Fibroblast of the aortic adventitia (primary cell): Measurements from ENCODE around the gene GRM7. TPM values are rescaled to one million over a fixed set of nuclear protein-coding genes. Genes with fewer than 3 reads are reported as not detected.
"Not testable (repeated sequence)": the region's sequence is repeated elsewhere in the genome, so short reads cannot be mapped to it uniquely, and the experiment has no call there.

Experiments
- DNase-seq: peaks from one replicate; pipeline ENCODE4 v3.0.0-alpha.2; 2010; ENCODE audit warnings: low read depth
- H3K4me3 ChIP-seq: 2 replicates; pipeline ENCODE4 v1.5.1; 2011; ENCODE audit warnings: low read depth, mild to moderate bottlenecking, control low read depth, low read length, moderate library complexity
- CTCF ChIP-seq: IDR thresholded peaks from 2 replicates; pipeline ENCODE4 v1.5.1; 2011; ENCODE audit warnings: mild to moderate bottlenecking, low read length, control low read depth, inconsistent platforms; ENCODE audit not compliant: insufficient read depth
- total RNA-seq: library from RNA; depleted of rRNA; stranded (reverse); fragments of >200 nt; gene quantifications from 2 replicates; pipeline ENCODE4 v1.2.3, GENCODE V29; 2012; ENCODE audit warnings: low replicate concordance

The GRM7 gene
- total RNA-seq, 1 donor: 0.09 TPM

- H3K4me3 ChIP-seq: no peak overlapping the region
- no peak for TF ChIP-seq CTCF
- DNase-seq: no peak
Observed at GRCh38 chr3:6915898-6916297, 55.0 kb downstream of the GRM7 start.

DNA sequence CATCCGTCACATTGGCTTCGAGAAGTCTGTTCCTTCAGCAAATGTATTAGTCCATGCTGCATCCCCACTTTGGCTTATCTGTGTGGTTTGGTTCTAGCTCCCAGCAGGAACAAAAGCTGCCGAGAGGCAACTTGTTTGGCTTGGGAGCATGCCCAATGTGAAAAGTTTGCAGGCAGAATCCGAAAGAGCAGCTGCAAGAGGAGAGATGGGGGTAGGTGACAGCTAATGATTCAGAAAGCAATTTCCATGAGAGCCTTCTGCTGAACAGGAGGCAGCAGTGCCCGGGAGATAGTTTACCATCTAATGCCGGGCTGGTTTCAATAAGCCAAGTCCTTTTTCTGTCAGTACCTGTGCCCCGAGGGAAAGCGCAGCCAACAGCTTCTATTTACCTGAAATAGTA is 60.2 kb downstream of the GRM7 start:
- DNase-seq: no peak
- no peak overlapping the region for H3K4me3 ChIP-seq
- TF ChIP-seq CTCF: no peak

DNA sequence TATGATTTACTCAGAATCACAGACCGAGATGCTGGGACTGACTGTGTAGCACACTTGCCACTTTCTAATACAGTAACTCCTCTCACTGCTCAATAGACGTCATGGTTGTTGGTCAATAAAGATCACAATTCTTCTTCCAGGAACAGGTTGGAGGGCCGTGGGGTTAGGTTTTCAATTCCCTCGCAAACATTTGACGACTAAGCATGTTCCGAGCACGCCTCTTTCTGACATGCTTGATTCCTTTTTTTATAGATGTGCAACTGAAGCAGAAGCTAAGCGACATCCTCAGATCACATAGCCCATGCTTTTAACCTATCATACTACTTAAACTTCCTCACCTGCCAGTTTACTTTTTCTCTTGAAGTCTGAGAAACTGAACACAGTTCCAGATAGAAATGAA is 61.0 kb downstream of the GRM7 start:
- no peak for DNase-seq
- TF ChIP-seq CTCF: no peak
- H3K4me3 ChIP-seq: no peak overlapping the region

GRCh38 chr3:6928064-6928463 is 67.1 kb downstream of the GRM7 start:
- DNase-seq: no peak
- no peak for TF ChIP-seq CTCF
- no peak overlapping the region for H3K4me3 ChIP-seq

DNA sequence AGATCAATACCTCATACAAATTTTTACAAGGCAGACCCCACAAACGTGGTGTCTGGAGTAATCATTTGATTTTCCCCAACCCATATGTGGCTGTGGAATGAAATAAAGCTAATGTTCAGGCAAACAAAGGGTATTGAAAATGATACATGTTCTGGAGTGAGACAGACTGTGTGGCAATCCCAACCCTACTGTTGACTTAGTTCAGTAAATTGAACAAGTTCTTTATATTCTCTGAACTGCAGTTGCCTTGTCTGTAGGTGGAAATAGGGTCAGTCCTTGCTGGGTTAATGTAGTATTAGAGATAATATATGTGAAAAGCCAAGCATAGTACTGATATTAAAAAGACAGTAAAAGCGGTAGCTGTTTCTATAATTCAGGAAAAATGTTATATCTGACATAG is 69.0 kb downstream of the GRM7 start:
- TF ChIP-seq CTCF: no peak

DNA sequence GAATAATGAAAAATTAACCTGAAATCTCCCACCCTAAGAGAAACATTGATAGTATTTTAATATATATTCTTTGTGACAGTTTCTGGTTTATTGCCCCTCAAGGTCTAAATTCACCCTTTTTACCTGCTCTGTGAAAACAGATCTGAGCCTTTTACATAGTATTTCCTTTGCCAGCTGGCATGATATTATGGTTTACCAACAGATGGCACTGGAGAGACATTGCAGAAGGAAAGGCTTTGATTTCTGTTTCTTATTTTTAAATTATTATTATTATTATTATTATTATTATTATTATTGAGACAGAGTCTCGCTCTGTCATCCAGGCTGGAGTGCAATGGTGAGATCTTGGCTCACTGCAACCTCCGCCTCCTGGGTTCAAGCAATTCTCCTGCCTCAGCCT is 74.5 kb downstream of the GRM7 start:
- H3K4me3 ChIP-seq, DNase-seq: not testable (repeated sequence)

More for the DNA sequence above, 69.0 kb downstream of the GRM7 start:
- no peak for DNase-seq
- H3K4me3 ChIP-seq: no peak overlapping the region

DNA sequence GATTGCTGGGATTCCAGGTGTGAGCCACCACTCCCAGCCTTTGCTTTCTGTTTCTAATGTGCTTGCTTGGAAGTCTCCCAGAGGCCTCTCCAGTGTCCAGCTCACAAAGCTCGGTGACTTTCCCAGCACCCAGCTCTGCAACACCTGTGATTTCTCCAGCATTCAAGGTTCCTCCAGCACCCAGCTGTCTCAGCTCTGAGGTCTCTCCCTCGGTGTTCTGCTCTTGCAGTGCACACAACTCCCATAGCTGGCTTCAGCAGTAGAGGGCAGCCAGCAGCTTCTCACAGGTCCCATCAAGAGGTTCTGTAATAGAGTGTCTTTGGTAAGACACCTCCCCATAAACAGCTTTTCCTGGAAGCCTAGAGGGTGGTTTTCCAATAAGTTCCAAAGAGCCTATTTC is 75.1 kb downstream of the GRM7 start:
- no peak for DNase-seq
- no peak overlapping the region for H3K4me3 ChIP-seq
- no peak for TF ChIP-seq CTCF

GRCh38 chr3:6962801-6963200 is 101.9 kb downstream of the GRM7 start:
- no peak overlapping the region for H3K4me3 ChIP-seq
- TF ChIP-seq CTCF: no peak
- DNase-seq: no peak
